ENCODE data around the gene TRIM75. TPM values are rescaled to one million over a fixed set of nuclear protein-coding genes. Genes with fewer than 3 reads are reported as not detected.
"Not testable (repeated sequence)": the region's sequence is repeated elsewhere in the genome, so short reads cannot be mapped to it uniquely, and the experiment has no call there.

The TRIM75 gene
- total RNA-seq, 1 experiment from 2014 or later: not detected

GRCh38 chr4:165060938-165061337 is 7.3 kb downstream of the TRIM75 start:
- no peaks in the 10 kb centered on the region for H3K27me3 ChIP-seq (replicated peaks; ENCODE audit: insufficient read depth, low read depth, low read length, poor library complexity)
- H3K4me3 ChIP-seq (ENCODE audit: low read depth, low read length, poor library complexity, severe bottlenecking): no peak overlapping the region
- no peaks in the 10 kb centered on the region for H3K9me3 ChIP-seq (ENCODE audit: low read depth, low read length, poor library complexity, severe bottlenecking)
- ChIA-PET POLR2A (ENCODE audit: low non-redundant PET) (no interaction called here), CTCF (no interaction called here)
- DNase-seq (ENCODE audit: low spot score): peak; percentile 19
- no TSS peak for BruUV-seq (replicated peaks)
- intact Hi-C loops (cut with micrococcal nuclease; ENCODE audit: unreplicated experiment): no loop called here
- H3K27ac ChIP-seq (ENCODE audit: low read depth, low read length, poor library complexity, severe bottlenecking): no peak overlapping the region
- TF ChIP-seq CTCF (conservative IDR thresholded peaks at IDR 0.05; ENCODE audit: low read depth, low read length) (peak; percentile 49), EZH2 (IDR thresholded peaks at IDR 0.05; ENCODE audit: borderline replicate concordance, low read depth, low read length, poor library complexity, severe bottlenecking) (no peak)
- H3K36me3 ChIP-seq (ENCODE audit: insufficient read depth, low read length, poor library complexity, severe bottlenecking): no peaks in the 10 kb centered on the region
- H3K4me1 ChIP-seq (ENCODE audit: insufficient read depth, low read length, poor library complexity, severe bottlenecking): peaks cover 5% of the 10 kb centered on the region

GRCh38 chr4:165070560-165070959 is 16.9 kb downstream of the TRIM75 start:
- ChIA-PET CTCF (no interaction called here), POLR2A (ENCODE audit: low non-redundant PET) (no interaction called here)
- H3K9me3 ChIP-seq (ENCODE audit: low read depth, low read length, poor library complexity, severe bottlenecking): no peaks in the 10 kb centered on the region
- no peak for DNase-seq (ENCODE audit: low spot score)
- no TSS peak for BruUV-seq (replicated peaks)
- H3K4me3 ChIP-seq (ENCODE audit: low read depth, low read length, poor library complexity, severe bottlenecking): no peak overlapping the region
- TF ChIP-seq CTCF (conservative IDR thresholded peaks at IDR 0.05; ENCODE audit: low read depth, low read length) (no peak), EZH2 (IDR thresholded peaks at IDR 0.05; ENCODE audit: borderline replicate concordance, low read depth, low read length, poor library complexity, severe bottlenecking) (no peak)
- H3K27ac ChIP-seq (ENCODE audit: low read depth, low read length, poor library complexity, severe bottlenecking): no peak overlapping the region
- H3K36me3 ChIP-seq (ENCODE audit: insufficient read depth, low read length, poor library complexity, severe bottlenecking): no peaks in the 10 kb centered on the region
- no peaks in the 10 kb centered on the region for H3K4me1 ChIP-seq (ENCODE audit: insufficient read depth, low read length, poor library complexity, severe bottlenecking)
- intact Hi-C loops (cut with micrococcal nuclease; ENCODE audit: unreplicated experiment): no loop called here
- H3K27me3 ChIP-seq (replicated peaks; ENCODE audit: insufficient read depth, low read depth, low read length, poor library complexity): no peaks in the 10 kb centered on the region

GRCh38 chr4:165073346-165073745 is 19.7 kb downstream of the TRIM75 start:
- BruUV-seq (replicated peaks); H3K4me3 ChIP-seq (ENCODE audit: low read depth, low read length, poor library complexity, severe bottlenecking); DNase-seq (ENCODE audit: low spot score); H3K27ac ChIP-seq (ENCODE audit: low read depth, low read length, poor library complexity, severe bottlenecking); H3K9me3 ChIP-seq (ENCODE audit: low read depth, low read length, poor library complexity, severe bottlenecking); POLR2A ChIA-PET (ENCODE audit: low non-redundant PET); H3K27me3 ChIP-seq (replicated peaks; ENCODE audit: insufficient read depth, low read depth, low read length, poor library complexity); H3K36me3 ChIP-seq (ENCODE audit: insufficient read depth, low read length, poor library complexity, severe bottlenecking); H3K4me1 ChIP-seq (ENCODE audit: insufficient read depth, low read length, poor library complexity, severe bottlenecking); intact Hi-C loops (cut with micrococcal nuclease; ENCODE audit: unreplicated experiment); CTCF ChIA-PET: not testable (repeated sequence)

- no peak overlapping the region for H3K4me3 ChIP-seq (ENCODE audit: low read depth, low read length, poor library complexity, severe bottlenecking)
- BruUV-seq (replicated peaks): no TSS peak
- no peak for DNase-seq (ENCODE audit: low spot score)
- H3K9me3 ChIP-seq (ENCODE audit: low read depth, low read length, poor library complexity, severe bottlenecking): no peaks in the 10 kb centered on the region
- H3K36me3 ChIP-seq (ENCODE audit: insufficient read depth, low read length, poor library complexity, severe bottlenecking): peaks cover 9% of the 10 kb centered on the region
- TF ChIP-seq CTCF (conservative IDR thresholded peaks at IDR 0.05; ENCODE audit: low read depth, low read length): no peak
- no peak for TF ChIP-seq EZH2 (IDR thresholded peaks at IDR 0.05; ENCODE audit: borderline replicate concordance, low read depth, low read length, poor library complexity, severe bottlenecking)
- CTCF ChIA-PET: no interaction called here
- POLR2A ChIA-PET (ENCODE audit: low non-redundant PET): no interaction called here
- no peaks in the 10 kb centered on the region for H3K4me1 ChIP-seq (ENCODE audit: insufficient read depth, low read length, poor library complexity, severe bottlenecking)
- H3K27ac ChIP-seq (ENCODE audit: low read depth, low read length, poor library complexity, severe bottlenecking): no peak overlapping the region
- intact Hi-C loops (cut with micrococcal nuclease; ENCODE audit: unreplicated experiment): no loop called here
- no peaks in the 10 kb centered on the region for H3K27me3 ChIP-seq (replicated peaks; ENCODE audit: insufficient read depth, low read depth, low read length, poor library complexity)
Observed at GRCh38 chr4:165077034-165077578, 23.4 kb downstream of the TRIM75 start.

Data from A673 (cell line).